Sigmoid colon (tissue), 7 donors: Measurements from ENCODE around the gene GJA3. TPM values are rescaled to one million over a fixed set of nuclear protein-coding genes. Genes with fewer than 3 reads are reported as not detected.

Experiments
- DNase-seq: peaks from one replicate; pipeline ENCODE4 v3.0.0-alpha.2; 2019
- H3K27ac ChIP-seq, 4 donors: fragments of 200-600 bp; sonication (generic); one replicate each; pipeline ENCODE4 v1.5.1; 2016 to 2019; ENCODE audit warnings: mild to moderate bottlenecking in 1 of 4
- H3K27me3 ChIP-seq, 3 donors: fragments of 200-600 bp; sonication (generic); one replicate each; pipeline ENCODE4 v1.5.1; 2019; ENCODE audit warnings: mild to moderate bottlenecking in 1 of 3
- H3K36me3 ChIP-seq, 4 donors: fragments of 200-600 bp; sonication (generic); one replicate each; pipeline ENCODE4 v1.5.1; 2016 to 2019
- H3K4me1 ChIP-seq, 4 donors: fragments of 200-600 bp; sonication (generic); one replicate each; pipeline ENCODE4 v1.5.1; 2017 to 2019
- H3K4me3 ChIP-seq, 4 donors: fragments of 200-600 bp; sonication (generic); one replicate each; pipeline ENCODE4 v1.5.1; 2017 to 2019; ENCODE audit warnings: mild to moderate bottlenecking in 2 of 4, moderate library complexity in 1 of 4
- H3K9me3 ChIP-seq, 4 donors: fragments of 200-600 bp in 3 of 4; sonication (generic) in 3 of 4; one replicate each; pipeline versions ENCODE4 v1.5.1 to v1.6.1; 2013 to 2019
- CTCF ChIP-seq, 4 experiments: fragments of 450-650 bp in 3 of 4; fragments of 200-600 bp in 1 of 4; IDR thresholded peaks; one replicate each; pipeline ENCODE4 v1.5.1; 2016 to 2019; ENCODE audit warnings: antibody characterized with exemption in 4 of 4, mild to moderate bottlenecking in 3 of 4, moderate library complexity in 2 of 4
- EP300 ChIP-seq, 4 donors: sonication (generic); formaldehyde crosslinking; IDR thresholded peaks; one replicate each; pipeline ENCODE4 v1.6.1; 2017; ENCODE audit warnings: antibody characterized with exemption in 4 of 4
- POLR2A ChIP-seq, 2 donors: fragments of 450-650 bp; IDR thresholded peaks; one replicate each; pipeline ENCODE4 v1.6.1; 2016; ENCODE audit warnings: antibody characterized with exemption in 2 of 2, mild to moderate bottlenecking in 2 of 2, moderate library complexity in 2 of 2
- POLR2AphosphoS5 ChIP-seq, 4 donors: sonication (generic); formaldehyde crosslinking; IDR thresholded peaks; one replicate each; pipeline ENCODE4 v1.6.1; 2017; ENCODE audit warnings: antibody characterized with exemption in 4 of 4
- WGBS, 2 donors: extraction: QIAGEN DNeasy Blood & Tissue Kit; methylation state at CpG; one replicate each; pipeline ENCODE4 v1.1.7; 2013; 5-methylcytosine and 5-hydroxymethylcytosine counted together
- intact Hi-C: fragments of 100-400 bp; cut with DNase I; formaldehyde crosslinking; loops from one replicate; pipeline ENCODE4 v1.15.1; 2023
- polyA plus RNA-seq, 3 donors: library from polyadenylated mRNA; stranded (reverse); fragments of 200-250 nt; gene quantifications; one replicate each; pipeline ENCODE4 v1.2.3, GENCODE V29; 2013
- total RNA-seq, 4 donors: library from RNA; depleted of rRNA; stranded (reverse); fragments of >200 nt; gene quantifications; one replicate each; pipeline ENCODE4 v1.1.0, GENCODE V29; 2016
- donor health status: healthy with polysubstance abuse.
- donor health status: Bipolar disorder and iron deficiency.
- donor health status: healthy.

Gene GJA3
- total and polyA plus RNA-seq, 7 donors, result 0.10 TPM; not detected in 6

DNA sequence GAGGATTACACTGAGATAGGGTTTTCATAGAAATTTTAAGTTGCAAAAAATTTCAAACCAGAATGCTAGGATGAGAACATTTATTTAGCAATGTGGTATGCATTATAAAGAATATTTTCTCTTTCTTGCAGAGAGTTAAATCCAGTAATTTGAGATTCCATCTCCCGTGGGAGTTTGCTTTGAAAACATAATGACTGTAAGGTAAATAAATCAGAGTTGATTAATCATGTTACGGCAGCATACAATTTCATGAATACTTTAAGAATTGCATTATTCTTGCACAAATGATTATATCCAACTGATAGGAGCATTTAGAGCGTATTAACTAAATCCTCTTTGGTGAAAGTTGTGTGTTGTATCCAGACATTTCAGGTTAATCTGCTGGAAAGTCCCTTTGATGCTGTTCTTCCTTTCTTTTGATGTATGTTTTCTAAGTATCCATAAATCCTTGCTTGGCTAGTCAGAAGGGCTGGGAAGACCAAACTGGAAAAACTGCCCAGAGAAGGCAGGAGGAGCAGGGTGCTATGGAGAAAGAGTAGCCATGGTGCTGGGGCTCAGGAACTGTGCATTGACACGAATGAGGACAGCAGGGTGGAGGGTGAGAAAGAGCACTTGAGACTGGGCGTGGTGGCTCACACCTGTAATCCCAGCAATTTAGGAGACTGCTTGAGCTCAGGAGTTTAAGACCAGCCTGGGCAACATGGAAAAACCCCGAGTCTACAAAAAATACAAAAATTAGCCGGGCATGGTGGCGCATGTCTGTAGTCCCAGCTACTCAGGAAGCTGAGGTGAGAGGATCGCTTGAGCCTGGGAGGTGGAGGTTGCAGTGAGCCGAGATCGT is 4.8 kb upstream of the GJA3 start:
- H3K27ac ChIP-seq, result no peak overlapping the region
- WGBS, 2 donors, result 68 to 78% methylated on average over 11 of the region's 11 CpGs
- peaks cover 0 to 14% (median 11%) of the 10 kb centered on the region in 4 donors for H3K4me1 ChIP-seq
- DNase-seq, result no peak
- H3K9me3 ChIP-seq, result no peaks in the 10 kb centered on the region
- H3K4me3 ChIP-seq, result no peak overlapping the region
- H3K27me3 ChIP-seq, result peaks cover 13 to 43% (median 16%) of the 10 kb centered on the region in 3 donors
- intact Hi-C loops, result loop anchor here (10.0 kb wide), 1 partner anchor 201 kb away; no protein-coding TSS in a partner anchor
- H3K36me3 ChIP-seq, result no peaks in the 10 kb centered on the region
- TF ChIP-seq EP300 (IDR thresholded peaks at IDR 0.05) (no peak), CTCF (IDR thresholded peaks at IDR 0.05) (no peak), POLR2A (IDR thresholded peaks at IDR 0.05) (no peak), POLR2AphosphoS5 (IDR thresholded peaks at IDR 0.05) (no peak)

- DNase-seq, result no peak
- WGBS, 2 donors, result 44 to 47% methylated on average over 16 of the region's 16 CpGs
- H3K27me3 ChIP-seq, result peaks cover 36 to 75% (median 53%) of the 10 kb centered on the region in 3 donors
- TF ChIP-seq POLR2AphosphoS5 (IDR thresholded peaks at IDR 0.05) (no peak), CTCF (IDR thresholded peaks at IDR 0.05) (no peak), EP300 (IDR thresholded peaks at IDR 0.05) (no peak), POLR2A (IDR thresholded peaks at IDR 0.05) (no peak)
- H3K4me1 ChIP-seq, result peaks cover 0 to 25% (median 17%) of the 10 kb centered on the region in 4 donors
- intact Hi-C loops, result loop anchor here (2.0 to 10.0 kb wide), 5 partner anchors 31 to 235 kb away; no protein-coding TSS in a partner anchor
- no peaks in the 10 kb centered on the region for H3K9me3 ChIP-seq
- no peaks in the 10 kb centered on the region for H3K36me3 ChIP-seq
- H3K4me3 ChIP-seq, result no peak overlapping the region
- no peak overlapping the region for H3K27ac ChIP-seq
Observed at GRCh38 chr13:20161951-20162300, 1.1 kb upstream of the GJA3 start.

DNA sequence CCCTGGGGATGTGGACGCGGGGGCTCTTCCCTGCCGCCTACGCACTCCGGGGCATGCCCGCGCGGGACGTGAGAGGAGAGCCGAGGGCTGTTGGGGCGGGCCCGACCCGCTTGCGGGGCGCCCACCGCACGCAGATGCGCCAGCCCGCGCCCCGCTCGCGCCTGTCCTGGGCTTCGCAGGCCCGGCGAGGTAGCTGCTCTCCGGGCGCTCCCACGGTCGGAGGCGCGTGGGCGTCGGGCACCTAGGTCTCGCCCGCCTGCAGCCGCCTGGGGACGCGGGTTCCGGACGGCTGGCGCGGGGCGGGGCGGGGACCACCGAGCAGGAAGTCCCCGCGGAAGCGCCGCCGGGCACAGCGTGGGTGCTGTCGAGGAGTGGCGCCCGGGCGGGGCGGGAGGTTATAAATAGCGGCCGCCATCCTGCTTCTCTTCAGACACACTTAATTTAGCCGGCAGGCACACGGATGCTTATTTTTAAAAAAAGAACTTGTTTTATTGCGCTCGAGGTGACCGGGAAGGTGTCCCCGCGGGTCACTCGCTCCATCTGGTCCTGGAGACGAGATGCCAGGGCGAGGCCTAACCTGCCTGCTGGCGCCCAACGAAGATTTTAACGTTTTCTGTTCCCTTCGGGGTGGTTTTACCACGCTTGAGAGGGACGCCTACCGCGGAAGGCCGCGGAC is 561 bp upstream of the GJA3 start:
- Histone ChIP-seq H3K4me1 (peaks cover 0 to 25% (median 17%) of the 10 kb centered on the region in 4 donors), H3K9me3 (no peaks in the 10 kb centered on the region), H3K27ac (no peak overlapping the region), H3K4me3 (peak overlapping the region in 3 of 4 donors; percentile 26 to 41 (median 38)), H3K36me3 (no peaks in the 10 kb centered on the region), H3K27me3 (peaks cover 36 to 80% (median 59%) of the 10 kb centered on the region in 3 donors)
- 2% methylated on average over 79 of the region's 79 CpGs for WGBS, 2 donors
- intact Hi-C loops, result loop anchor here (2.0 to 10.0 kb wide), 5 partner anchors 31 to 234 kb away; no protein-coding TSS in a partner anchor
- no peak for TF ChIP-seq POLR2AphosphoS5 (IDR thresholded peaks at IDR 0.05)
- TF ChIP-seq CTCF (IDR thresholded peaks at IDR 0.05), result no peak
- TF ChIP-seq POLR2A (IDR thresholded peaks at IDR 0.05), result no peak
- TF ChIP-seq EP300 (IDR thresholded peaks at IDR 0.05), result no peak
- no peak for DNase-seq

GRCh38 chr13:20159646-20160305 is 1.1 kb downstream of the GJA3 start:
- Histone ChIP-seq H3K36me3 (no peaks in the 10 kb centered on the region), H3K9me3 (no peaks in the 10 kb centered on the region), H3K27me3 (peaks cover 36 to 95% (median 68%) of the 10 kb centered on the region in 3 donors), H3K4me3 (no peak overlapping the region), H3K4me1 (peaks cover 0 to 25% (median 17%) of the 10 kb centered on the region in 4 donors), H3K27ac (no peak overlapping the region)
- peak in 3 of 4 donors; percentile 9 to 22 (median 21) for TF ChIP-seq POLR2AphosphoS5 (IDR thresholded peaks at IDR 0.05)
- no peak for TF ChIP-seq CTCF (IDR thresholded peaks at IDR 0.05)
- WGBS, 2 donors, result 14 to 27% methylated on average over 18 of the region's 18 CpGs
- DNase-seq, result no peak
- intact Hi-C loops, result loop anchor here (2.0 to 10.0 kb wide), 5 partner anchors 29 to 232 kb away; no protein-coding TSS in a partner anchor
